Pulmonary artery endothelial cell (primary cell): ENCODE data around the gene PICALM. TPM values are rescaled to one million over a fixed set of nuclear protein-coding genes. Genes with fewer than 3 reads are reported as not detected.
A peak's percentile ranks its signal among the peaks of the same experiment; 100 is the strongest.
"Not testable (repeated sequence)": the region's sequence is repeated elsewhere in the genome, so short reads cannot be mapped to it uniquely, and the experiment has no call there.

Experiments
- DNase-seq: peaks from one replicate; pipeline ENCODE4 v3.0.0-alpha.2; 2011; ENCODE audit warnings: low read depth, low spot score
- total RNA-seq: library from RNA; depleted of rRNA; stranded (reverse); fragments of >200 nt; gene quantifications from 2 replicates; pipeline ENCODE4 v1.2.3, GENCODE V29; 2014

PICALM gene
- total RNA-seq, 1 donor from 2014 or later, result 284 TPM

DNA sequence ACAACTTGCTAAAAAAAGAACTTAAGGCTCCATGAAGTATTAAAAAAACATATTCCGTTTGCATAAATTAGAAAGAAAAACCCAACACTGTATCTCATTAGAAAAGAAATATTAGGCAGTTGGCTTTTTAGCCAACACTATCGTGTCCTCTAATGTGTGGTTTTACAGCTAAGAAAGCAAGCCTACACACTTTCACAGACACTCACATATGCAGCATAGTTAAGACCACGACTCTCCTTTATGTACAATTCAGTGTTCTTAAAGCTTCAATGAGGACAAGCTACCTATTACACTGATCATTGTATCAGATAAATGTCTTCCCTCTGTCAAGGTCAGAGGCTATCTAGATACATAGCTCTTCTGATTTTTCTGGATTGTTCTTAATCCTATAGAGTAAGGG is 80.1 kb downstream of the PICALM start:
- DNase-seq, result no peak

DNA sequence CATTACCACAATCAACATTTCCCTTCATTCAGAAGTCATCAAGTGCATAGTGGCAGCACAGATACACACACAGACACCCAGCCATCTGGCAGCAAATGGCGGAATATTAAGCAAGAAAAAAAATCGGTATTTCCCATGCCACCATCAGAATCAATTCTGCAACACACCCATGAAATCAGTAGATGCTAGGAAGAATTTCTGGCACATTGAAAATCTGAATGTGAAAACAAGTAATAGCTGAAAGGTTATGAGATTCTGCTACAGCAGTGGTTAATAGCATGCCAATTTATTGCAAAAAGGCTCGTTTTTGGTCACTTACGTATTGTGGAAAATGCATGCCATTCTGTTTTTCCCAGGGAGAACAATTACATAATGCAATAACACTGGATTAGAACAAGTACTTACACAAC is 91.1 kb downstream of the PICALM start:
- DNase-seq, result no peak

DNA sequence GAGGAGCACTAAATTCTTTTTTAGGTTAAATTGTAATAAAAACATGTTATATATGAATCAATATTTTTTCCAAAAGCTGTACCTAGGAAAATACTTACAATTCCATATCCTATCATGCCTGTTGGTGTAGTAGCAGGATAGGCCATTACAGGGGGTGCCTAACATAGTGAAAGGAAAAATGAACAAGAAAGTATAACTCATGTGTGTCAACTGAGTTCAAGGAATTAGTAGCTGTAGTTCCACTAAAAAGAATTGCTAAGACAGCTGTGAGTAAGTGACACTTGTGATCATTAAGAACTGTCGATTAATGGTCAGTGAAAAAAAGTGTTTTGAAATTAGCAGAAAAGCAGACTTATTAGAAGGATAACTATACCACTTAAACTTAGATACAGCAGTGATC is 92.4 kb downstream of the PICALM start:
- no peak for DNase-seq

DNA sequence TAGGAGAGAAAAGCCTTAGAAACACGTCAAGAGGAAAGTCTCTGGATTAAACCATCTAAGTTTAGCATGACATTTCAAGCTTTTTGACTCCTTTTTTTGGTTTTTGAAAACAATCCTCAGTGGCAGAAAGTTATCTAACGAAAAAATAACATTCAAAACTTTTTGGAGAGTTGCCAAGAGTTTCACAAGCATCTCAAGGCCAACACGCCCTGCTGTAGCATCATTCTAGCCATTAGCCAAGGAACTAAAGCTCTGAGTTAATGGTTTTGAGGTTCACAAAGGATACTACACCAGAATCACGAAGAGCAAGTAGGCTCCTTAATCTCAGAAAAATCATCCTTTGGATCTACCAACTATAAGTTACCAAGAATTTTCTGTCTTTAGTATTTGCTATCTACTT is 94.8 kb downstream of the PICALM start:
- no peak for DNase-seq

DNA sequence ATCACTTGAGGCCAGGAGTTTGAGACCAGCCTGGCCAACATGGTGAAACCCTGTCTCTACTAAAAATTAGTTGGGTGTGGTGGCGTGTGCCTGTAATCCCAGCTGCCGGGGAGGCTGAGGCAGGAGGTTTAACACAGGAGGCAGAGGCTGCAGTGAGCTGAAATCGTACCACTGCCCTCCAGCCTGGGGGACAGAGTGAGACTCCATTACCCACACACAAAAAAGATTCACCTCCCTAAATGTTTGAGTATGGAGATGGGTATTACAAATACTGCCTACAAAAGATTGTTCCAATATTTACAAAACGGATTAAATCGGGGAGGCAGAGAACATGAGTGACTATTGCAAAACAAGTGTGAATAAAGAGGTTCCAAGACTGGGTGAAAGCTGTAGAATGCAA is 98.3 kb downstream of the PICALM start:
- no peak for DNase-seq

DNA sequence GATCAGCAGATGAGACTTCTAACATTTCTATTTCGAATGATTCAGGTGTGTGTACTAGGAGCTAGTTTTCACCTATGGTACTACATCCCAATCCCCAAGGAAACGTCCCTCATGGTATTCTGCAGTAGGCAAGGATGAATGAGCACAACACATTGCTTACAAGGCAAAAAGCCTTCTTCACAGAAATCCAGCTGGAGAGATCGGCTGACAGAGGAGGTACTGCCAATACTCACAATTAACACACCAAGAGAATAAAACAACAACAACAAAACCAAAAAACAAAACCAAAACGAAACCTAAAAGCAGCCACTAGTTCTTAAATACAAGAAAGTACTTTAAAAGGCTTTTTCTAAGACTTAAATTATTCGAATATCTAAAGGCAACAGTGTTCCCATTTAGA is 101.4 kb downstream of the PICALM start:
- DNase-seq, result no peak

DNA sequence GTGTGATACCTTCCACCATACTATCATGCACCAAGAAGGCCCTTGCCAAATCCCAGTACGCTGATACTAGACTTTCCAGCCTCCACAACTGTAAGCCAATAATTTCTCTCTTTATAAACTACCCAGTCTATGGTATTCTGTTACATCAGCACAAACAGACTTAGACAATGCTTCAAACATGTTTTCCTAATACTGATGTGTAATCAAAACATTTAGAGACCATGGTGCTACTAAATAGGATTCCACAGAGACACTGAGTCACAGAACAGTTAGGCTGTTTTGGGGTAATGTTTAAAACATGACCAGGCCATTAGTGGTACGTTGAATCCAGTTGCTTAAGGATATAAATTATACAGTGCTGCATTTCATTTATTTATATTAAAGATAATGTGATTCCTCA is 103.7 kb downstream of the PICALM start:
- DNase-seq, result no peak

DNA sequence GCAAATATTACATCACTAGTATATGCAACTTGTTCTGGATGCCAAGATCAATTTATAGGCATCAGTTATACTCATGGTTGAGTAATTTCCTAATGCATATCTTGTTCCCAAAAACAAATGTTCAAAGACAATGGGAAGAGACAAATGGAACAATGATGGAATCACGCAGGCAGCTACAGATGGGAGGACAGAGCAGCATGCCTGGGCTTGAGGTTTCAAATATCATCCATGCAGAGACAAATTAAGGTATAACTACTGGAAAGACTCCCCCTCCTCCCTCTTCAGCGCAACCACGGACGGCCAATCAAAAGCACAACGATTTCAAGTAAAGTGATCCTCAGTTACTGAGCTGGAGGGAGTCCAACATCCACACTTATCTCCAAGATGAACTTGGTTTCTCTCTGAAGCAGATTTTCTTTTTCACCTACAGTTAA is 106.9 kb downstream of the PICALM start:
- peak; percentile 60 for DNase-seq

DNA sequence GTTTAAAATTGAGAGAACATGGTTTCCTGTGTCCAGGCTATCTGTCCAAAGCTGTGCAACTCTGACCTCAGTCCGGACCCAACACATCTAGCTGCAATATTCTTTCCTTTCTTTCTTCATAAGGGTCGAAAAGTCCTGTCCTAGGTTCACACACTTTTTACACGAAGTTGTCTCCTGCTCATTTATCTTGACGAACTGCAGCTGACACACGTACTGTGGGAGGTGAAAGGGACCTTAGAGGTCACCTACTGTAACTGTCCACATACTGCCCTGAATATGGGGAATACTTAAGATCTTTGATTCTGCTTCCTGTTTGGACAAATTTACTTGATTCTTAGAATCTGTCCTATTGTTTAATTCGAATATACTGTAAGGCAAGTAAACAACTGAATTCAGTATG is 107.8 kb downstream of the PICALM start:
- DNase-seq, result no peak

DNA sequence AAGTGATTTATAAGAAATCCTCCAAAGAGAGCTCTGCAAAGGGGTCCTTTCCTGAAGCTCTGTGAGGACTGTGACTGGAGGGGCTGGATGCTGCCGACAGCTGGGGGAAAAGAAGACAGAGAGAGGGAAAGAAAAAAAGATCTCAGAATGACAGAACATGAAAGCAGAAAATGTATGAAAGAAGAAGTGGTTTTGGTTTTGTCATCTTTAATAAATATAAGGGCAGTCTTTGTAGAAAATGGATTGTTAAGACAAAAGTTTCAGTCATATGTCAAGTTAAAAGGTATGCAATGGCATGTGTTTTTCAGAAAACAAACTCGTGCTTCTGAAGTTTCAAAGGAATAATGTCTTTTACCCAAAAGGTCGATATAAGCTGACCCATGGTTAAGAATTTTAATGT is 108.2 kb downstream of the PICALM start:
- no peak for DNase-seq

DNA sequence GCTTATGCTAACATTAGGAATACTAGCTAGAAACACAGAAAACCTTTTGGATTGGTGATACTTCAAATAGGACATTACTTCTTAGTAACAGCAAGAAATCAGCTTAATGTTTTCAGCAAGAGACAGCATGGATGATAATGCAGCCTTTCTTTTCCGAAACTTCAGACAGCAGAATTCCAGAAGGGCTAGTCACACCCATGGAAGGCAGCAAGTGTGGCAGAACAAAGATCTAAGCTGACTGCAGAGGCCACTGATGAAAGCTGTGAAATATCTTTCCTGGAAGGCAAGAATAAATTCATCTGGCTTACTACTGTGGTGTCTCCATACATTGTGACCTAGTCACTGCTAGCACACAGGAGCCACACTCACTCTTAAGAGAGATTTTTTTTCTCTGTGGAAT is 113.4 kb downstream of the PICALM start:
- DNase-seq, result no peak

DNA sequence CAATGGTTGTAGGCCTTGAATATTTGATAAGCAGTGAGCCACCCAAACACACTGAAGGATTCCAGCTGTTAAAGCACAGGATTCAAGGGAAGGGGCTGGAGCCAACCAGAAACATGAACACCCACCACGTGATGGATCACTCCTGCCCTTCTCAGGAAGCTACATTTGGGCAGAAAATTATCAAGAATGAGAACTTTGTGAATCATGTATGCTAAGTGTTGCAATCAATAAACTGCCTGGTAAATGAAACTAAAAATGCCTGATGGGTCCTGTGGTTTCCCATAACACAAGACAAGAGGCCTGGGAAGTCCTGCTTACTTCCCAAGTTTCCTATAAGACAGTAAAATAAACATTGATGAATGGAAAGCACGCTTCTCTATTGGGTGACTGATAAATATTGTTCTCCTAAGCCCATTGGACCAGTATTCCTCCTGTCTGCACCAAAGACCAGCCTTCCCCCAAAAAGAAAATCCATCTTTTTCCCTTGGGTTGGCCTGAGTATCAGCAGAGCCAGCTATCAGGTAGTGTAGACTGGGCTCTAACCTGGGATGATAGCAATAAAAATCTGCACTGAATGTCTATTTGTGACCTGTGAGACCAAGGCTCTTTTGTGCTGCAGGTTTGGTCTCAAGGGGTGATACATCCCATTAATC is 115.3 kb downstream of the PICALM start:
- no peak for DNase-seq

DNA sequence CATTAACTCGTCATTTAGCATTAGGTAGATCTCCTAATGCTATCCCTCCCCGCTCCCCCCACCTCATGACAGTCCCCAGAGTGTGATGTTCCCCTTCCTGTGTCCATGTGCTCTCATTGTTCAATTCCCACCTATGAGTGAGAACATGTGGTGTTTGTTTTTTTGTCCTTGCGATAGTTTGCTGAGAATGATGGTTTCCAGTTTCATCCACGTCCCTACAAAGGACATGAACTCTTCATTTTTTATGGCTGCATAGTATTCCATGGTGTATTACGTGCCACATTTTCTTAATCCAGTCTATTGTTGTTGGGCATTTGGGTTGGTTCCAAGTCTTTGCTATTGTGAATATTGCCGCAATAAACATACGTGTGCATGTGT is 116.8 kb downstream of the PICALM start:
- DNase-seq, result not testable (repeated sequence)

DNA sequence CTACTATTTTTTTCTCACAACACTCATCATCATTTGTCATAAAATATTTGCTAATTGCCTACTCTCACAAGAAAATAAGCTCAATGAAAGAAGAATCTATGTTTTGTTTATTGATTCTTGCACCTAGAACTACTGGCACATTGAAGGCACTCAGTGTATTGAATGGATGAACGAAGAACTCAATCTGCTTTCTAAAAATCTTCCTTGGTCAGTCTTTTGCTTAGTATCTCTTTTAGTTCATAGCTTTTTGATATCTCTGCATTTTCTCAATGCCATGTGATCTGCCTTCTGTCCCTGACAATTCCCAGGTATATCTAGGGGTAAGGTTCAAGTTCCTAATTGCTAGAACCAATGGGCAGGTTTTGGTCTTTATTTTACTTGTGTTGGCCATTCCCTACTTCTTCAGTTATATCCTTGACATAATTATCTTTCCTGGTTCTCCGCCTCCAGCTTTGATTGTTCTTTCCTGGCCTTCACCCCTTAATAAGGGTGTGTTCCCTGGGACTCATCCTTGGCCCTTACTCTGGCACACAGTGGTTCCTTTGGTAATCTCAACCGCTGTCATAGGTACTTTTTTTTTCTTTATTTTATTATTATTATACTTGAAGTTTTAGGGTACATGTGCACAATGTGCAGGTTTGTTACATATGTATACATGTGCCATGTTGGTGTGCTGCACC is 117.3 kb downstream of the PICALM start:
- DNase-seq, result no peak

DNA sequence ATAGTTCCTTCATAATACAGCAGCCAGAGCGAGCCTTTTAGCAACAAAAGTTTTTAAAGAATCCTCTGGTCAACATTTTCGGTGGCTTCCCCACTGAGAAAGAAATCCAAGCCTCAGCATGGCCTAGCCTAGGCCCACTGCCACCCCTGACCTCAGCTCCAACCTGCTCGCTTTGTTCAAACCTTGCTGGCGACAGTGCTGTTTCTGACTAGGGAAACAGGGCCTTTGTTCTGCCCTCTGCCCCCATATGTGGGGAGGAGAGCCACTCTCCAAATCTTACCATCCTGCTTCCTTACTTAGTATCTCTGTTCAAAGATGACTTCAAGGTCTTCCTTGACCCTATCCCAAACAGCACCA is 117.9 kb downstream of the PICALM start:
- DNase-seq, result no peak

DNA sequence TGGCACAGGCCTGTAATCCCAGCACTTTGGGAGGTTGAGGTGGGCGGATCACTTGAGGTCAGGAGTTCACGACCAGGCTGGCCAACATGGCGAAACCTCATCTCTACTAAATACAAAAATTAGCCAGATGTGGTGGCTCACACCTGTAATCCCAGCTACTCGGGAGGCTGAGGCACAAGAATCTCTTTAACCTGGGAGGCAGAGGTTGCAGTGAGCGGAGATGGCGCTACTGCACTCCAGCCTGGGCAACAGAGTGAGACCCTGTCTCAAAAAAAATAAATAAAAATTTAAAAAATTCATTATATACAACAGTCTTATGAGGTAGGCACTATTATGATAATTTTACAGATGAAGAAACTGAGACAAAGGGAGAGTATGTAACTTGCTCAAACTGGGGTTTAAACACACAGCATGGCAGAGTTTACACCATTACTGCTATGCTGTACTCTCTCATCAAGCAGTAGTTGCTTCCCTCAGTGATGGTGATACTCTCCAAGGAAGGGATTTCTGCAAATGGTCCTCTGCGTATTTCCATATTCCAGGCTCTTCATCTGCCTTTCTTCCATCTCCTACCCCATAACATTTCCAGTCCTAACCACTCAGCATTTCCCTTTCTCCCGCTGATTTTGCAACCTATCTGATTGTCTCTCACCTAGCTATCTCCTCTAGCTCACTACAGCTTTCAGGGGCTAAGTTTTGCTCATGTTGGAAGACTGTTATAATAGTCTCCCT is 118.4 kb downstream of the PICALM start:
- no peak for DNase-seq

DNA sequence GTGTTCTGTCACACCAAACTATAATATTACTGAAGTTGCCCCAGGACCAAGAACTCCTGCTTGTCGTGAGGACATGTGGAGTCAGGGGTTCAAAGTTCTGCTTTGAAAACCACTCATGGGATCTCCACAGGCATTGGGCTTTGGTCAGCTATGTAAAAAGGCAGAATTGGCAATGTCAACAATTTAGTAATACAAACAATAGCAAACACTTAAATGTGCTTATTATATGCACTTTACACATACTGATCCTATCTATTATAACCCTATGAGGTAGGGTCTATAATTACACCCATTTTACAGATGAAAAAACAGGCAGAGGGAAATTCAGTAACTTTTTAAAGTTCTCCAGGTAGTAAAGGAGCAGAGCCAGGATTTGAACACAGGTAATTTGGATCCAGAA is 119.1 kb downstream of the PICALM start:
- no peak for DNase-seq

DNA sequence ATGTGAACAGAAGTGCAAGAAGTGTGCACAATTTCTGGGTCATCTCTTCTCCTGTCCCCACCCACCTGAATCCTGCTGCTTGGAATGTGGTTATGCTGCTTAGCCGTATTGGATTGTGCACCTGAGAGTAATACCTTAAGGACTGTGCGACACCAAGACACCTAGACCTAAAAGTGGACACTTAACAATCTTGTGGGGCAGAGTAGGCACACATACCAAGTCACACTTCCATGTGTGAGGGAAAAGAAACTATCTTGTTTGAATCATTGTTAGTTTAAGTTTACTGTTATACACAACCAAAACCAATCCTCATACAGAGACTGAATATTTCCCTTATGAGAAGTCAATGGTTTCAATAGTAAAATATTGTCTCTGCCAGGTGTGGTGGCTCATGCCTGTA is 120.0 kb downstream of the PICALM start:
- no peak for DNase-seq

DNA sequence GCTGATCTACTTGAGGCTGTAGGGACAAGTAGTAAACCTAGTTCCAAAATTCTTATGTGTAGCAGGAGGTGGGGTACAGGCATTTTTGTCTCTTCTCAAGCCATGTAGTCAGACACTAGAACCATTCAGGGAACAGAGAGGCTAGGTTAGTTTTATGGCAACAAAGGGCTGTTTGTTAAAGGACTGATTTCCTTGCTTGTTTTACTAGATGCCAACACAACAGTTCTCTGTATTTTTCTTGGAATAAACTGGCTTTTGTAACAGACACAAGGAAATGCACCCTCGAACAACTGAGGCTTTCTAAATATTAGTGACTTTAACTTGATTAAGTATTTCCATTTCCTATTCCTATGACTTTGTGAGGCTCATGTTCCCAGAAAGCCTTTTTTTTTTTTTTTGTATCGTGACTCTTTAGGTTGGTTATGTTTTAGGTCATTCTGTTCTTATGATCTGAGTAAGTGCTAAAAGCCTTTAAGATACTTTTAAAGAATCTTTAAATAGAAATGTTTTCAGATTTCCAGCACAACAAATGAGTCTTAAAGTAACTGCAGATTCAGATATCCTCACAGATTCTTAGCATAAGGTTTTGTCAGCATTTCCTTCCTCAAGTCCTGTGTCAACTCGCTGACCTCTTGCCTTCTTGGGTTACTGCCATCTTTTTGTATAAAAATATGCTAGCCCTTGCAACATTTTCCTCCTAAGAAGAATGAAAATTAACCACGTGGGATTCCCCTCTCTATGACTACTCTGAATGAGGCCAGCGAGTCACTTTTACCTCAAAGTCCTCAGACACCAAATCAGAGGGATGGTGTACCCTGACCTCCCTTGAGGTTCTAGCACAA is 121.2 kb downstream of the PICALM start:
- peak; percentile 91 for DNase-seq

DNA sequence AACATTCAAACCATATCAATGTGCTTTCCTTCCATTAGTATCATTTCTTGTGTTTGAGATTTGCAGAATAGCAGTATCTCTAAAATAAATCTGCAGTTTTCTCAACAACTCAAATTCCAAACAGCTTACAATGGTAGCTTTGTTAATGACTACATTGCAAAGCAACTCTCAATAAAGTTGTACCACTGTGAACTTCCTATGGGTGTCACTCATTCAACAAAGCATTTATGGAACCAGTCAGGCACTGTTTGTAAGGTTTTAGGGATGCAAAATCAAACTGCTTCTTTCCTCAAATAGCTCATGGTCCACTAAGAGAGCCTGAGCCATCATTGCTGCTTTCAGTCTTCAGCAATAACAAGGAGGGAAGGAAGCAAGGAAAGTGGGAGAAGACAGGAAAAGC is 122.7 kb downstream of the PICALM start:
- no peak for DNase-seq

DNA sequence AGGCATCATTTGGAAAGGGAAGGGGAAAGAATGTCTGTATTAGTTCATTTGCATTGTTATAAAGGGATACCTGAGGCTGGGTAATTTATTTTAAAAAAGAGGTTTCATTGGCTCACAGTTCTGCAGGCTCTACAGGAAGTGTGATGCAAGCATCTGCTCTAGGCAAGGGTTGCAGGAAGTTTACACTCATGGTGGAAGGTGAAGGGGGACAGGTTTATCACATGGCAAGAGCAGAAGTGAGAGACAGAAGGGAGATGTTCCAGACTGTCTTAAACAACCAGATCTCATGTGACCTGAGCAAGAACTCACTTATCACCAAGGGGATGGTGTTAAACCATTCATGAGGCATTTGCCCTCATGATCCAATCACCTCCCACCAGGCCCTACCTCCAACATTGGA is 123.1 kb downstream of the PICALM start:
- no peak for DNase-seq

DNA sequence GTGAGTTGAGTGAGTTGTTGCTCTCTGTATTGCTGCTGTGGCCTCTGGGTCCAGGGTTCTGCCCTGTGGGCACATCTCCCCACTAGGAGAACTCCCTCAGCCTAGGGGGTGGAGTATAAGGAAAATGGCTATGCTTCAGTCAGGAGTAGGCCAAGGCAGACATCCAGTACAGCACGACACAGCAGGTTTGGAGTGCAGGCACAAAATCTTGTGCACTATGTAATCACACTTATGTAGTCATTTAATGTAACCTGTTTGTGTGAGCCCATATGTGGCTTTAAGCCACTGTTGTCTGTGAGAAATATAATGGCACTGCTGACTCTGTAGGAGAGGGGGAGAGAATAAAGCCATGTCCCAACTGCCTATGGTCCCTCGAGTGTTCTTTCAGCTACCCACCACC is 123.6 kb downstream of the PICALM start:
- DNase-seq, result no peak
